Stimulated activated CD8-positive, alpha-beta memory T cell treated with anti-CD3 and anti-CD28 coated beads, Interleukin-4, amount 100 ng/mL, for 4 hours (primary cell): ENCODE data around the gene NAGK.
"Not testable (repeated sequence)": the region's sequence is repeated elsewhere in the genome, so short reads cannot be mapped to it uniquely, and the experiment has no call there.

ENCODE experiments used
- DNase-seq, 2 donors: peaks; one replicate each; pipeline ENCODE4 v3.0.0-alpha.2; 2020; ENCODE audit warnings: low read depth in 2 of 2, low spot score in 1 of 2

Gene NAGK

GRCh38 chr2:71067567-71068217 lies 756 bp upstream of the NAGK start:
- no peak for DNase-seq

DNA sequence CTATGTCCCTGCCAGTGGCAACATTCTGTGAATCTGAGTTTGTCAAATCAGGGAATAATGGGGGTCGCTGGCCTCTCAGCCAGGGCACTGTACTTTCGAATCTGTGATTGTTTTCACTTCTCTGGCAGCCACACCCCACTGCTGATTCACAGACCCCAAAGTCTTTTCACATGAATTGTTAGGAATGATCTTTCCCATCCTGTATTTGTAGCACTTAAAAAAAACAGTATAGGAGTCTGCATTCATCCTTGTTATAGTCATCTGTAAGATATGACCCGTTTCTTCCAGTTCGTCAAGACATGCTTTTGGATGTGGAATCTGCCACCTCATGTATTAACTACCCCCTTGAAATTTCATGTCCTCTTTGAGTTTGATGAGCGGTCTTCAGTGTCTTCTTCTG lies 928 bp downstream of the NAGK start:
- DNase-seq = no peak

DNA sequence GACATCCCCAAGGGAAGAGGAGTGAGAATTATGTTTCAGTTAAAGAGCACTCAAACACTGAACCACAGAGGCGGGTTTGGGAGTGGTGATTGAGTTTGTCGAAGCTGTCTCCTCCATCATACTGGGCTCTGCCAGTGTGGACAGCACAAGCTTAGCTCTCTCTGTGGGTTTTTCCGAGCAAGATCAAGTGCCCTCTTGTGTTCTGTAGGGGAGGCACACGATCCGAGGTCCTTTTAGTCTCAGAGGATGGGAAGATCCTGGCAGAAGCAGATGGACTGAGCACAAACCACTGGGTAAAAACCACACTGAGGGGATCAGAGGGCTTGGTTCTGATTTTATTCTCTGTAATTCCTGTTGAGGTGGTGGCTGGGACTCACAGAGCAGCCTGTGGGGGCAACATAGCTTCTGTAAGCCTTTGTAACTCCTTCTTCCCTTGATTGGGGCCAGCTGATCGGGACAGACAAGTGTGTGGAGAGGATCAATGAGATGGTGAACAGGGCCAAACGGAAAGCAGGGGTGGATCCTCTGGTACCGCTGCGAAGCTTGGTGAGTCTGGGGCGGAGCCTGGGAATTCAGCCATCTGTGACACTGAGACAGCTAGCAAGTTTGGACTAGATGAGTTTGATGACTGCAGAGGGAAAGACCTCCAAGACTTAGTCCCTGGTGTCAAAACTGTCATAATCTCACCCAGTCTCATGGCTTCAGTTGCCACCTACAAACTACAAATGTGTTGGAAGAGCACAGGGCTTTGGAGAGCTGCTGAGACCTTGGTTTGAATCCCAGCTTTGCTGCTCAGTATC lies 2.0 kb downstream of the NAGK start:
- no peak for DNase-seq

- DNase-seq = peak in 1 of 2 donors; percentile 39
Measured at GRCh38 chr2:71071681-71072398, 3.4 kb downstream of the NAGK start.

GRCh38 chr2:71072492-71072891 lies 4.0 kb downstream of the NAGK start:
- no peak for DNase-seq

DNA sequence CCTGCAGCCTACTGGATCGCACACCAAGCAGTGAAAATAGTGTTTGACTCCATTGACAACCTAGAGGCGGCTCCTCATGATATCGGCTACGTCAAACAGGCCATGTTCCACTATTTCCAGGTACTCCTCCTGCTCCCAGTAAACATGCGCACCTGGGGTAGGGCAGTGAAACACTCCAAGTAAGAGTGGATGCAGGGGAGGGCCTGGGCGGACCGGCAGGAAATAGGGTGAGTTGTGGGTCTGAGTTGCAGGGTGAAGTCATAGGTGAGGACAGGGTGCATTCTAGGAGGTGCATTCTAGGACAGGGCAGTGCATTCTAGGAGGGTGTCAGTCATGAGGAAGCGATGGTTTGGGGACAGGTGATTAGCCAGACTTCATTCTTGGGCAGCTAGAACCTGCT lies 5.0 kb downstream of the NAGK start:
- no peak for DNase-seq

DNA sequence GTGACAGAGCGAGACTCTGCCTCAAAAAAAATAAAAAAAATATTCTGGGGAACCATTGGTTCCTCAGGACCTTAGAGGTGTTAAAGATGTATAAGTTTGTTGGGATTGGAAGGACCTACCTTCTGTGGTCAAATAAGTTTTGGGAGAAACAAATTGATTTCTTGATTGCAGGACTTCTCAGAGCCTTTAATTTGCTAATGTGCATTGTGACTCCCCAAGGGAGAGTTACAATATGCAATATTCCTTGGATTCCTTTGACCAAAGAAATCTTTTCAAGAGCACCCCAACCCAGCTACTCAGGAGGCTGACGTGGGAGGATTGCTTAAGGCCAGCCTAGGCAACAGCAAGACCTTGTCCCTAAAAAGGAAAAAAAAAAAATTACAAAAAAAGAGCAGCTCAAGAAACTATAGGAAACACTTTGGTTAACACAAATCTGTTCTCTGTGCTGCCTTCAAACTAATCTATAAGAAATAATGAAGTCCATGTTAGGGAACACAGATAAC lies 6.5 kb downstream of the NAGK start:
- DNase-seq = no peak

DNA sequence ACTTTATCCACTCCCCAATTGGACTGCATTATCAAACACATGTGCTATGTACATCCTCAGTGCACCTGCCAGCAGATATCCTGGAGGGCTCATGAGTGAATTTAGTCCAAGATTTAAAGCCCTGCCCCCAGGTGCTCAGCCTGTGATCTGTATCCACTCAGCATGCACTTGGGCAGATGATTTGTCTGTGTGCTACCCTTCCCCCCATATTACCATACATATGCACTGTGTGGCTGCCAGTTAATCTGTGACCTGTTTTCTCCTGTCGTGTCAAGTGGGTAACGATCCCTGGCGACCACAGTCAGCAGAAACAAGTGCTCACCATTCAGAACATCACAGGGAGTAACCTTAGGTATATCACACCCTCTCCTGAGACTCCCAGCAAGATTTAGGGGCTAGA lies 10.2 kb downstream of the NAGK start:
- DNase-seq = no peak

DNA sequence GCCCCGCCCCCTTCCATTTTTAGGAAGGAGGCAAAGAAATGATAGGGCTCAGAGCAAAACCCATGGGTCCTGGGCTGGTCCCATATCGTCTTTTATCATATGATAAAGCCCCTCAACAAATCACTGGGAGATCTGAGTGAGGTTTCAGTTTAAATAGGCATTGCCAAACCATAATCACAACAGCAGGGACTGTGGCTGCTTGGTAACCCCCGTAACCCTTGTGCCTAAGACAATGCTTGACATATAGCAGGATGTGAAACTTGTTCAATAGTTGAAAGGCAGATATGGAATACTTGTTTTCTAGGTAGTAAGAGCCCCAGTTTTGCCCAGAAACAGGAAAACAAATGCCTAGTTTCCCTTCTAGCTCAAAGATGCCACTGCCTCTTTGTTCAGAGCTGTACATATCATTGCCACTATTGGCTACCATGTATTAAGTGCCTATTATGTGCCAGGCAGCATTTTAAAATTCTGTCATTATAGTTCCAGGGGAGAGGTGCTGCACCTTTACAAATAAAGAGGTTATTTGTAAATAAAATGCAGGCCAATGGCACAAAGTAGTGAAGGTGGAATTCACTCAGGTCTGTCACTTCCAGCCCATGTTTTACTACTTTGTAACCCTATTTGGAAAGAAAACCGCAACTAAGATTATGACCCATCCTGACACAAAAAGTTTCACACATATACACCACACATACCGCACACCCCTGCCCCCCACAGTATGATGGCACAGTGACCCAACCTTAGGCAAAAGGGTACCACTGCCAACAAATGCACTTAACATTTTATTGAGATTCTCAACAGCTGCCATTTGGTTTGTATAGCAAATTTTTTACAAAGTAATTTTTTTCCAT lies 14.2 kb downstream of the NAGK start:
- peak in 1 of 2 donors; percentile 15 for DNase-seq

DNA sequence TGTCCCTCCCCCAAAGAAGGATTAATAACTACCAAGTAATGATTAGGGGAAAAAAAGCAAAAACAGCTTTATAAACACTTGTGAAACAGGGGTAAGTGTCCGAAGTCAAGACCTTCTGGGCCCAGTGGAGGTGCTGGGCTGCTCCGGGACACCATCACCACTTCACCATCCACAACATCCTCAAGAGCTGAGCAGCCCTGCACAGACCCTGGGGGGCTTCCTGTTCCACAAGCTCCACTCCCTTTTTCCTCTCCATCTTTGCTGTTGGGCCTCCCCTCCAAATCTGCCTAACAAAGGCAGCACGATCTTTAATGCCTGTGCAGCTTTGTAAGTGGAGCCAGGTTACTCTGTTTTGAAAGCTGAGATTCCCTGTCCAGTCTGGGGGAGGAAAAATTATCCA lies 14.8 kb downstream of the NAGK start:
- not testable (repeated sequence) for DNase-seq

DNA sequence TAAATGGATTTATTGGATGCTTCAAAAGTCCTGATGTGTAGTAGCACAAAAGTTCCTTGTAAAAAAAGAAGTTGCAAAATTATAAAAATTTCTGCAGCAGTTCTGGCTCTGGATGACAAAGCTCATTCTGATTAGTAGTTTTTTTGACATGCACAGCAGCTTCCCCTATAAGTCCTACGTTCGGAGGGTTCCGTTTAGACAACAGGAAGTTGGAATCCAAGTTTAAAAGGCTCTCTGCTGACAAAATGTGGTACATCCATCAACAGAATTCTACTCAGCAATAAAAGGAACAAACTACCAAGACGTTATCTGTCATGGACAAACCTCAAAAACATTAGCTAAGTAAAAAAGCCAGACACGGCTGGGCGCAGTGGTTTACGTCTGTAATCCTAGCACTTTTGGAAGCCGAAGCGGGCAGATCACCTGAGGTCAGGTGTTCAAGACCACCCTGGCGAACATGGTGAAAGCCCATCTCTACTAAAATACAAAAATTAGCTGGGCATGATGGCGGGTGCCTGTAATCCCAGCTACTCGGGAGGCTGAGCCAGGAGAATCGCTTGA lies 15.4 kb downstream of the NAGK start:
- DNase-seq = not testable (repeated sequence)

DNA sequence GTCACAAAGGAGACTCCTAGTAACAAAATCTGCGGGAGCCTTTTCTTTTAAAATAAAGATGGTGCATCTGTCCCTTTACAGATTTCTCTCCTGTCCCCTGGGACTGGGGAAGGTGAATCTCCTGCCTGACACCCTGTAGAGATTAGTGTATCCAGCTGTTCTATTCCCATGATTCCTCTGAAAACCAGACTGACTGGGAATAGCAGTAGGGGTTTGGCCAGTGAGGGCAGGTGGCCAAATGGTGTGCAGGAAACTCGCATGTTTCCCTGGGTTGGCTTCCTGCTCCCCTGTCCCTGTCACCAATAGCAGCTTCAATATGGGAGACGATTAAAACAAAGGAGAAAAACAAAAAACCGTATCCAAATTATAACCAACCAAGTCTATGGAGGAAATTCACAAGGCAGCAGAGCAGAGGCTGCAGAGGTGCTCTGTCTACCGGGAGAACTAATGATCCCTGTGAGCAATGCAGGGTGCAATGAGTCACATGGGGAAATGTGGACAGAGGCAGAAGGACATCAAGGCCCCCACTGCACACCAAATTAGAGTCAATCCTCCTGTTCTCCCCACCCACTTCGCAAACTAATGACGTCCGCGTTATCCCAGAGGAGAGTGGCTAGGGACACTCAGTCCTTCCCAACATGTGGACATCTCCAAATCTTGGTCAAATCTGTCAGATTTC lies 17.0 kb downstream of the NAGK start:
- DNase-seq = not testable (repeated sequence)

DNA sequence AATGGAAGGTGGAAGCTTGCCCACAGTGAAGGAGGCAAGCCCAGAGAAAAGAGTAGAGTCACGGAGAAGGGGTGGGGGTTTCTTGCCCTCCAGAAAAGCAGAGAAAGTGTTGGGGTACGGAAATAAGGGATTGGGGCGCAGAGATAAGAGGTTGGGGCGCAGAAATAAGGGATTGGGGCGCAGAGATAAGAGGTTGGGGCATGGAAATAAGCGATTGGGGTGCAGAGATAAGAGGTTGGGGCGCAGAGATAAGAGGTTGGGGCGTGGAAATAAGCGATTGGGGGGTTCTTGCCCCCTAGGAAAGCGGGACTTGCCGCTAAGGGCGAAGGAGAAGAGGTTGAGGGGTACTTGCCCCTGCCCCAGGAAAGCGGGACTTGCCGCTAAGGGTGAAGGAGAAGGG lies 21.0 kb downstream of the NAGK start:
- DNase-seq = not testable (repeated sequence)

DNA sequence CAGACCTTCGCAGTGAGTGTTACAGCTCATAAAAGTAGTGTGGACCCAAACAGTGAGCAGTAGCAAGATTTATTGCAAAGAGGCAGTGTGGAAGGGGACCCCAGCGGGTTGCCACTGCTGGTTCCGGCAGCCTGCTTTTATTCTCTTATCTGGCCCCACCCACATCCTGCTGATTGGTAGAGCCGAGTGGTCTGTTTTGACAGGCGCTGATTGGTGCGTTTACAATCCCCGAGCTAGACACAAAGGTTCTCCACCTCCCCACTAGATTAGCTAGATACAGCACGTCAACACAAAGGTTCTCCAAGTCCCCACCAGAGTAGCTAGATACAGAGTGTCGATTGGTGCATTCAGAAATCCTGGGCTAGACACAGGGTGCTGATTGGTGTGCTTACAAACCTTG lies 23.4 kb downstream of the NAGK start:
- DNase-seq = not testable (repeated sequence)

- not testable (repeated sequence) for DNase-seq
Measured at GRCh38 chr2:71092491-71093260, 24.2 kb downstream of the NAGK start.

DNA sequence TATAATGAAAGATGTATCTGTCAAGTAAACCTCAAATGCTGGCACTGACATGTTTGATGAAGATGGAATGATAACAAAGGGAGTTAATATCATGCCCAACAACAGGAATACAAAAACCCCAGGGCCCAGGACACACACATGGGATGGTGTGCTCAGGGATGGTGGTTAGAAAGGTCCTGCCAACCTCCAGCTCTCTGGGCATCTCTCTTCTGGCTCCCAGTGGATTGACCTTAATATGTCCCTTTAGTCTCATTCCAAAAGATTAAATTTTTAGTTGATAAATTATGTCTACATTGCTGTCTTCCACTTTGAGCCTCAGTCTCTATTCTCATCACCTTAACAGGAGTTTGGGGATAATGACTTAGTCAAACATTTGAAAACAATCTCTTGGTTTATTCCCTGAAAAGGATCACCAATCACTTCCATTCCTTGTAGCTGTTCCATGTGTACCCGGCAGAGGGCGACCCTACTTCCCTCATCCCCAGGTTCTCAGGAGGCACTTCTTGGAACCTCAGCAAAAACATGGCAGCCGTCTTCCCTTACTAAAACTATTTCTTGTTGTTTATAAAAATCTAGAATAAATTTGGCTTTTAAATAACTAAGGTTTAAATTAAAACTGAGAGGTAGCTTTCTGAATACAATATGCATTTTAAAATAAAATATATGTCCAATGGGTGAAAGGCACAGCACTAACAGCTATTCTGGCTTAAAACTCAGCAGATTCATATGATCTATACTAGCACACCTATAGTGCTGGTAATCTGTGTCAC lies 31.9 kb downstream of the NAGK start:
- DNase-seq = no peak

GRCh38 chr2:71101656-71102055 lies 33.2 kb downstream of the NAGK start:
- no peak for DNase-seq

- DNase-seq = no peak
Measured at GRCh38 chr2:71102981-71103681, 34.7 kb downstream of the NAGK start.
